Karpas-422 (cell line): ENCODE data around the gene TH. TPM values are rescaled to one million over a fixed set of nuclear protein-coding genes. Genes with fewer than 3 reads are reported as not detected.

Source experiments
- DNase-seq: peaks from one replicate; pipeline ENCODE4 v3.0.0-alpha.2; 2015
- H2AFZ ChIP-seq: fragments of 200-600 bp; sonication (generic); 2 replicates; pipeline ENCODE4 v1.6.1; 2014; ENCODE audit warnings: antibody characterized with exemption, low read length, mixed read lengths
- H3K27ac ChIP-seq: fragments of 200-600 bp; sonication (generic); 2 replicates; pipeline ENCODE4 v1.5.1; 2014; ENCODE audit warnings: mild to moderate bottlenecking, low read length, moderate library complexity
- H3K27me3 ChIP-seq: fragments of 200-600 bp; sonication (generic); 2 replicates; pipeline ENCODE4 v1.6.1; 2014; ENCODE audit warnings: low read length, mixed read lengths
- H3K36me3 ChIP-seq: fragments of 200-600 bp; sonication (generic); 2 replicates; pipeline ENCODE4 v1.6.1; 2014; ENCODE audit warnings: low read length, mixed read lengths; ENCODE audit not compliant: insufficient read depth
- H3K4me1 ChIP-seq: fragments of 200-600 bp; sonication (generic); 2 replicates; pipeline ENCODE4 v1.6.1; 2014; ENCODE audit warnings: mild to moderate bottlenecking, low read length, mixed read lengths
- H3K4me2 ChIP-seq: fragments of 200-600 bp; sonication (generic); 2 replicates; pipeline ENCODE4 v1.6.1; 2014; ENCODE audit warnings: low read length, low read depth, mild to moderate bottlenecking; ENCODE audit not compliant: poor library complexity, severe bottlenecking
- H3K4me3 ChIP-seq: fragments of 200-600 bp; sonication (generic); 2 replicates; pipeline ENCODE4 v1.5.1; 2014; ENCODE audit warnings: mild to moderate bottlenecking, antibody characterized with exemption, low read length, mixed read lengths
- H3K79me2 ChIP-seq: fragments of 200-600 bp; sonication (generic); 2 replicates; pipeline ENCODE4 v1.6.1; 2014; ENCODE audit warnings: mild to moderate bottlenecking, low read length, mixed read lengths
- H3K9ac ChIP-seq: fragments of 200-600 bp; sonication (generic); 2 replicates; pipeline ENCODE4 v1.6.0; 2014; ENCODE audit warnings: low read length
- H3K9me2 ChIP-seq: fragments of 200-600 bp; sonication (generic), shearing (Covaris generic); replicated peaks from 2 replicates; pipeline ENCODE4 v1.6.0; 2014; ENCODE audit warnings: mild to moderate bottlenecking, low read length, moderate library complexity; ENCODE audit not compliant: insufficient read depth
- H3K9me3 ChIP-seq: fragments of 300-700, 200-600 bp; sonication (generic); 2 replicates; pipeline ENCODE4 v1.6.1; 2014; ENCODE audit warnings: low read length, mixed read lengths
- H4K20me1 ChIP-seq: fragments of 200-600 bp; sonication (generic); 2 replicates; pipeline ENCODE4 v1.6.1; 2014; ENCODE audit warnings: mild to moderate bottlenecking, antibody characterized with exemption, low read length, low read depth; ENCODE audit not compliant: insufficient read depth
- total RNA-seq: library from RNA; depleted of rRNA; stranded (reverse); fragments of >200 nt; shearing (Covaris generic); gene quantifications from 2 replicates; pipeline ENCODE4 v1.2.3, GENCODE V29; 2014; ENCODE audit warnings: low replicate concordance

TH gene
- total RNA-seq, 1 experiment from 2014 or later, result not detected

- H3K9me3 ChIP-seq, result no peaks in the 10 kb centered on the region
- no peak overlapping the region for H3K9ac ChIP-seq
- no peaks in the 10 kb centered on the region for H3K4me1 ChIP-seq
- H4K20me1 ChIP-seq, result no peaks in the 10 kb centered on the region
- no peak overlapping the region for H3K27ac ChIP-seq
- H3K79me2 ChIP-seq, result no peaks in the 10 kb centered on the region
- H3K4me2 ChIP-seq, result no peak overlapping the region
- H3K9me2 ChIP-seq, result no peaks in the 10 kb centered on the region
- no peak overlapping the region for H3K4me3 ChIP-seq
- H2AFZ ChIP-seq, result no peak overlapping the region
- no peaks in the 10 kb centered on the region for H3K36me3 ChIP-seq
- no peak for DNase-seq
- H3K27me3 ChIP-seq, result no peaks in the 10 kb centered on the region
Observed at GRCh38 chr11:2210366-2211112, 38.9 kb upstream of the TH start.

GRCh38 chr11:2209900-2210321 is 38.3 kb upstream of the TH start:
- Histone ChIP-seq H3K79me2 (no peaks in the 10 kb centered on the region), H3K36me3 (no peaks in the 10 kb centered on the region), H4K20me1 (no peaks in the 10 kb centered on the region), H3K4me1 (no peaks in the 10 kb centered on the region), H3K4me2 (no peak overlapping the region), H3K4me3 (no peak overlapping the region), H2AFZ (no peak overlapping the region), H3K27me3 (no peaks in the 10 kb centered on the region), H3K9ac (no peak overlapping the region), H3K9me3 (no peaks in the 10 kb centered on the region), H3K9me2 (no peaks in the 10 kb centered on the region), H3K27ac (no peak overlapping the region)
- no peak for DNase-seq

GRCh38 chr11:2209370-2209801 is 37.8 kb upstream of the TH start:
- no peak overlapping the region for H3K9ac ChIP-seq
- DNase-seq, result no peak

GRCh38 chr11:2208691-2209369 is 37.2 kb upstream of the TH start:
- Histone ChIP-seq H3K4me2 (no peak overlapping the region), H3K79me2 (no peaks in the 10 kb centered on the region), H3K36me3 (no peaks in the 10 kb centered on the region), H3K27ac (no peak overlapping the region), H3K27me3 (no peaks in the 10 kb centered on the region), H3K9me3 (no peaks in the 10 kb centered on the region), H4K20me1 (no peaks in the 10 kb centered on the region), H2AFZ (no peak overlapping the region), H3K9me2 (no peaks in the 10 kb centered on the region), H3K4me3 (no peak overlapping the region), H3K4me1 (no peaks in the 10 kb centered on the region), H3K9ac (no peak overlapping the region)
- no peak for DNase-seq

More at GRCh38 chr11:2209370-2209801, 37.8 kb upstream of the TH start:
- H3K9me3 ChIP-seq, result no peaks in the 10 kb centered on the region
- no peak overlapping the region for H3K4me3 ChIP-seq
- H3K9me2 ChIP-seq, result no peaks in the 10 kb centered on the region
- no peaks in the 10 kb centered on the region for H3K79me2 ChIP-seq
- no peak overlapping the region for H3K27ac ChIP-seq
- H3K36me3 ChIP-seq, result no peaks in the 10 kb centered on the region
- H2AFZ ChIP-seq, result no peak overlapping the region
- no peaks in the 10 kb centered on the region for H3K4me1 ChIP-seq
- H3K27me3 ChIP-seq, result no peaks in the 10 kb centered on the region
- H3K4me2 ChIP-seq, result no peak overlapping the region
- no peaks in the 10 kb centered on the region for H4K20me1 ChIP-seq

GRCh38 chr11:2207773-2208621 is 36.4 kb upstream of the TH start:
- no peak for DNase-seq
- Histone ChIP-seq H3K4me3 (no peak overlapping the region), H3K79me2 (no peaks in the 10 kb centered on the region), H4K20me1 (no peaks in the 10 kb centered on the region), H3K27me3 (no peaks in the 10 kb centered on the region), H3K4me2 (no peak overlapping the region), H3K9me3 (no peaks in the 10 kb centered on the region), H2AFZ (no peak overlapping the region), H3K9ac (no peak overlapping the region), H3K27ac (no peak overlapping the region), H3K9me2 (no peaks in the 10 kb centered on the region), H3K36me3 (no peaks in the 10 kb centered on the region), H3K4me1 (no peaks in the 10 kb centered on the region)

- no peaks in the 10 kb centered on the region for H3K9me3 ChIP-seq
- no peak overlapping the region for H3K4me3 ChIP-seq
- DNase-seq, result no peak
- H4K20me1 ChIP-seq, result no peaks in the 10 kb centered on the region
- H2AFZ ChIP-seq, result no peak overlapping the region
- no peaks in the 10 kb centered on the region for H3K9me2 ChIP-seq
- H3K79me2 ChIP-seq, result no peaks in the 10 kb centered on the region
- no peaks in the 10 kb centered on the region for H3K4me1 ChIP-seq
- no peaks in the 10 kb centered on the region for H3K27me3 ChIP-seq
- H3K9ac ChIP-seq, result no peak overlapping the region
- H3K27ac ChIP-seq, result no peak overlapping the region
- H3K36me3 ChIP-seq, result no peaks in the 10 kb centered on the region
- H3K4me2 ChIP-seq, result no peak overlapping the region
Observed at GRCh38 chr11:2207212-2207611, 35.6 kb upstream of the TH start.

- Histone ChIP-seq H3K9me3 (no peaks in the 10 kb centered on the region), H3K4me3 (no peak overlapping the region), H3K9me2 (no peaks in the 10 kb centered on the region), H3K36me3 (no peaks in the 10 kb centered on the region), H2AFZ (no peak overlapping the region), H3K9ac (no peak overlapping the region), H3K4me1 (no peaks in the 10 kb centered on the region), H3K27me3 (no peaks in the 10 kb centered on the region), H3K4me2 (no peak overlapping the region), H3K27ac (no peak overlapping the region), H4K20me1 (no peaks in the 10 kb centered on the region), H3K79me2 (no peaks in the 10 kb centered on the region)
- DNase-seq, result no peak
Observed at GRCh38 chr11:2205981-2206690, 34.5 kb upstream of the TH start.
